Activated T-cell treated with anti-CD3 and anti-CD28 coated beads, Interleukin-2, amount 50 U/mL, for 48 hours (primary cell): Measurements from ENCODE around the gene CCR5.

ENCODE experiments used
- DNase-seq, 2 experiments: peaks; one replicate each; pipeline ENCODE4 v3.0.0-alpha.2; 2020

Gene CCR5

DNA sequence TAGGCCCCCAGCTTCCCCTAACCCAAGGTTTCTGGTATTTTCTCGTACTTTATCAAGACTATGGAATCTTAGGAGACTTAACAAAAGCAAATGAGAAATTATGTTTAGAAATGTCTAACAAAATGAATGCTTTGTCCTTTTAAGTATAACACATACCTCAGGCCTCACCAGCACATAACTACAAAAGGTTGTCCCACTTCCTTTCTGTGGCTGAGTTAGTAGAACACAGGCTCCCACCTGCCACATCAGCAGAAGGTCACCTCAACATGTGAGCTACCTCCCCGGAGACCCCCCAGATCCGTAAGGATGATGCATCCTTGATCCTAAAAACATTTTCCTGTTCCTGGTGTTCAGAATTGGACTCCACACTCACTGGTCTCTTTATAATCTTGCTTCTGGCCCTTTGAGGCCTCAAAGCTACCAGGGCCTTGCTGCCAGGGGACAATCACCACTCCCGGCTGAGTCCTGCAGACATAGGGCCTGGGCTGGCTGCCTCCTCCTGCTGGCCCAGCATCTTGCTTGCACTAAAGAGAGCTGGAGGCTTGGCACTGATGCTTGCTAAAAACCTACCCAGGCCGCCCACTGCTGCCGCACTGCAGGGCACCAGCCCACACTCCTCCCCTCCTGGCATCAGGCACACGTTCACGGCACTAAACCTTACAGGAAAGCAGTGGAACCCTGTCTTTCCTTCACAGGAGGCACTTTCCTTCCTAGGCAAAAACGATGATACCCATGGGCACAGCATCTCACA lies 39.2 kb downstream of the CCR5 start:
- no peak for DNase-seq

- DNase-seq: no peak
These were observed 39.9 kb downstream of the CCR5 start for GRCh38 chr3:46410669-46411068.

GRCh38 chr3:46411271-46411670 lies 40.5 kb downstream of the CCR5 start:
- no peak for DNase-seq

DNA sequence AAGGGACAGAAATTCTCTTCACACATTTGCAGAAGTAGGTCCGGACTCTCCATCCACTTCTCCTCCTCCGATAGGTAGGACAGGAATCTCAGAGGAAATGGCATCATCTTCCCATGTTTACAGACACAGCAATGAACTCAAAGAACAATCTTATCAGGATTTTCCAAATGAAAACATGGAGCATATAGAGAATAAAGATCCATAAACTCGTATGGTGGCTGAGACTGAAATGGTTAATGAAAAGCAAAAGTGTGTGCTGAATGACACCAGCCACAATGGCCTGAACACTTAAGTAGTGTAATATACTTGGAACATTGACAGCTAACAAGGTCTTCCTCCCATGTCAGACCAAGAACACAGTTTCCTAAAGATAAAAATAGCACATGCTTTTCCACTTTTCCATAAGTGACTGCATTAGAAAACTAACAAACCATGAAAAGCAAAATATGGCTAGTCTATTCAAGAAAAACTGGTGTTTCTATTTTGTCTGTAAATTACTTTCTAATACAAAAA lies 42.1 kb downstream of the CCR5 start:
- no peak for DNase-seq

- no peak for DNase-seq
These were observed 43.2 kb downstream of the CCR5 start for GRCh38 chr3:46413951-46414350.

DNA sequence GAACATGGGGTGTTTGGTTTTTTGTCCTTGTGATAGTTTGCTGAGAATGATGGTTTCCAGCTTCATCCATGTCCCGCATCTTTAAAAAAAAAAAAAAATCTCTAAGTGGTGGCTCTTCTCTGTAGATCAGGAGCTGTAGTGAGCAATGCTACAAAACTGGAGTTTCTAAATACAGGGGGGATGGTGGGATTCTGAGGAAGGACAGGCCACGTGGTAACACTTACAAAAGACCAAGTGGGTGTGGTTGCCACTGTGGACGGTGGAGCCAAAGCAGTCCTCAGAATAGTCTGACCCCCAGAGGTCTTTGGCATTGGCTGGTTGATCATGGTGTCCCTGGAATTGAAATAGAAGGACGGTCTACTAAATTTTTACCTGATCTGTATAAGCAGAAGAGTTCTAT lies 44.0 kb downstream of the CCR5 start:
- DNase-seq: no peak

DNA sequence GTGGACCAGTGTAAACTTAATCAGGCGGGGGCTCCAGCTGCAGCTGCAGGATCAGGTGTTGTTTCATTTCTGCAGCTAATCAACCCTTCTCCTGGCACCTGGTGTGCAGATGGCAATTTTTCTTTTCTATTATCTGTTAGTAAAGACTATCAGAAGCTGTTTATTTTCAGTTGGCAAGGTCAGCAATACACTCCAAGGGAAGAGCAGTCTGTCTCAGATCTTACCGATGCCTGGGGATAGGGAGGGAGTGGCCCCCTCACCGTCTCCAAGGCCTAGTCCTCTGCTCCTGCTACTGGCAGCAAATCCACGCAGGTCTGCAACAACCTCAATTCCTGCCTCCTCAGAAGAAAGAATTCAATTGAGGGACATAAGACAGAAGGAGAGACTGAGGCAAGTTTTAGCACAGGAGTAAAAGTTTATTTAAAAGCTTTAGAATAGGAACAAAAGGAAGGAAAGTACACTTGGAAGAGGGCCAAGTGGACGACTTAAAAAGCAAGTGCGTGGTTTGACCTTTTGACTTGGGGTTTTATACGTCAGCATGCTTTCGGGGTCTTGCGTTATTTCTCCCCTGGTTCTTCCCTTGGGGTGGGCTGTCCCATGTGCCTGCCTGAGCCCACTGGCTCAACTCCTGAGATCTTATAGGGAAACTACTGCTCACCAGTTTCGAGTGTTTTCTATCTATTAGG lies 45.5 kb downstream of the CCR5 start:
- no peak for DNase-seq

- DNase-seq: no peak
These were observed 46.2 kb downstream of the CCR5 start for GRCh38 chr3:46416811-46417510.

DNA sequence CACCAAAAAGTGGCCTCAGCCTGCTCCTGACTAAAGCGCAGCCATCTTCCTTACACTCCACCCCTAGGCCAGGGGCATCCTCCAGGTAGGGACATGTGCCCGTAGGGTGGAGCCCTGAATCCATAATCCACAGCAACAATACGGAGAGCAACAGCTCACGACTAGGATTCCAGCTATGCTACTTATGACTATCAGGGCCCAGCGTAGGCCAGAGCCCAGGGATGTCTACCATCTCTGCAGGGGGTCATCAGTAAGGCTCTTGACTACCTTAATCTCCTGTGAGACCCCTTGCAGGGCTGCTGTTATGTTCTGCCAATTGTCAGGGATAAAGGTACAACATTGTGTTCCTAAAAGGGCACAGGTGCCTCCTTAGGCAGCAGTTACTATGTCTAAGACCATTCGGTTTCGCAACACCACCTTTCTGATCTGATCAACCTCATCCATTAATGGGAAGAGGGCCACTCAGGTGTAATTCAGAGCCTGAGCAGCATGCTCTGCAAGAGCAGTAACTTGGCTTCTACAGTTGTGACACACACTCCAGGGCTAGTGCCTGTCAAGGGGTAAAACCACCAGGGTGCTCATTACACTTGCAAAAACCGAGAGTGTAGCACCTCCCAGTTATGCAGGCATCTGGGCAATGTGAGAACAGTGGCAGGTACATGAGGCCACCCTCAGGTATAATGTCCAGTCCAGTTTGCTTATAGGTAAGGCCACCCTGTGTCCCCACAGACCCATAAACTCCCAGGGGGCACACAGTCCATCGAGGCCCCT lies 47.3 kb downstream of the CCR5 start:
- no peak for DNase-seq

- no peak for DNase-seq
These were observed 49.1 kb downstream of the CCR5 start for GRCh38 chr3:46419816-46420215.

GRCh38 chr3:46420931-46421330 lies 50.2 kb downstream of the CCR5 start:
- DNase-seq: no peak

DNA sequence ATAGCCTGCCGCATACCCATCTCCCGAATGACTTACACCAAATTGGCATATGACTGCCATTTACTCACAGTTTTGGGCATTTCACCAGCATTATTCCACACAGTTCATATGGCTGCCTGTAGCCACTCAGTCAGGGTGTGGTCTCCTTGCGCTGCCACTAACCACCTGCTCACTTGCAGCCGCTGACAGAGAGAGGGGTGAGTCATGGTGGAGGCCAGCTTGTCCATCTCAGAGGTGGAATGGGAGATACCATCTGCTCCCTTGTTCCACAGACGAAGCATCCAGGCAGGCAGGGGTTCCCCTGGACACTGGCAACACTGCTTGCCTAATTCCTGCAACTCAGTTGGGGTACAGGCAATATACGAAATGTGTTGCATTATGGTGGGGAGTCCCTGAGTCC lies 51.9 kb downstream of the CCR5 start:
- DNase-seq: no peak

- DNase-seq: no peak
These were observed 52.8 kb downstream of the CCR5 start for GRCh38 chr3:46423588-46423987.
